H9 (cell line): ENCODE data around the gene PCDHB13. TPM values are rescaled to one million over a fixed set of nuclear protein-coding genes. Genes with fewer than 3 reads are reported as not detected.
"Not testable (repeated sequence)": the region's sequence is repeated elsewhere in the genome, so short reads cannot be mapped to it uniquely, and the experiment has no call there.

Source experiments
- DNase-seq: peaks from one replicate; pipeline ENCODE4 v3.0.0-alpha.2; 2017
- H2AFZ ChIP-seq: one replicate; pipeline ENCODE4 v1.6.1; 2013; ENCODE audit warnings: mild to moderate bottlenecking, low read length, control low read depth, moderate library complexity
- H2AK5ac ChIP-seq: 2 replicates; pipeline ENCODE4 v1.6.1; 2013; ENCODE audit warnings: low read length, control low read depth, mixed read lengths; ENCODE audit not compliant: insufficient read length
- H2BK120ac ChIP-seq: one replicate; pipeline ENCODE4 v1.6.1; 2013; ENCODE audit warnings: low read depth, mild to moderate bottlenecking, low read length, control low read depth, inconsistent platforms; ENCODE audit not compliant: poor library complexity, severe bottlenecking
- H2BK12ac ChIP-seq: 2 replicates; pipeline ENCODE4 v1.6.1; 2013; ENCODE audit warnings: low read length, control low read depth, mixed read lengths, low read depth; ENCODE audit not compliant: insufficient read length
- H2BK15ac ChIP-seq: 2 replicates; pipeline ENCODE4 v1.6.1; 2013; ENCODE audit warnings: low read depth, low read length, control low read depth
- H2BK20ac ChIP-seq: one replicate; pipeline ENCODE4 v1.6.1; 2013; ENCODE audit warnings: low read depth, mild to moderate bottlenecking, low read length, control low read depth, inconsistent platforms; ENCODE audit not compliant: poor library complexity, severe bottlenecking
- H2BK5ac ChIP-seq: 2 replicates; pipeline ENCODE4 v1.6.1; 2013; ENCODE audit warnings: low read length, control low read depth, mixed read lengths; ENCODE audit not compliant: insufficient read length
- H3K14ac ChIP-seq: 2 replicates; pipeline ENCODE4 v1.6.1; 2013; ENCODE audit warnings: low read length, control low read depth; ENCODE audit not compliant: insufficient read depth
- H3K18ac ChIP-seq: 2 replicates; pipeline ENCODE4 v1.6.1; 2013; ENCODE audit warnings: low read depth, mild to moderate bottlenecking, mixed read lengths, low read length, control low read depth; ENCODE audit not compliant: insufficient read length
- H3K23ac ChIP-seq: 2 replicates; pipeline ENCODE4 v1.6.1; 2013; ENCODE audit warnings: low read length, control low read depth, mixed read lengths, low read depth; ENCODE audit not compliant: insufficient read length
- H3K23me2 ChIP-seq: 2 replicates; pipeline ENCODE4 v1.6.1; 2013; ENCODE audit warnings: low read depth, mild to moderate bottlenecking, mixed read lengths, low read length, control low read depth; ENCODE audit not compliant: insufficient read length, poor library complexity, severe bottlenecking
- H3K27ac ChIP-seq: 2 replicates; pipeline ENCODE4 v1.5.1; 2013; ENCODE audit warnings: low read length, control low read depth, mixed read lengths, low read depth; ENCODE audit not compliant: insufficient read length
- H3K27me3 ChIP-seq: 2 replicates; pipeline ENCODE4 v1.6.1; 2013; ENCODE audit warnings: low read length, control low read depth, inconsistent platforms; ENCODE audit not compliant: insufficient read depth
- H3K4ac ChIP-seq: 2 replicates; pipeline ENCODE4 v1.6.1; 2013; ENCODE audit warnings: low read depth, mild to moderate bottlenecking, control low read depth, inconsistent platforms, low read length, moderate library complexity
- H3K4me1 ChIP-seq: 2 replicates; pipeline ENCODE4 v1.6.1; 2013; ENCODE audit warnings: low read length, control low read depth, inconsistent platforms; ENCODE audit not compliant: insufficient read depth
- H3K4me2 ChIP-seq: 2 replicates; pipeline ENCODE4 v1.6.1; 2013; ENCODE audit warnings: low read length, control low read depth, mixed read lengths; ENCODE audit not compliant: insufficient read length, insufficient read depth
- H3K56ac ChIP-seq: 2 replicates; pipeline ENCODE4 v1.6.1; 2013; ENCODE audit warnings: low read depth, mild to moderate bottlenecking, mixed read lengths, low read length, control low read depth; ENCODE audit not compliant: insufficient read length
- H3K79me1 ChIP-seq: 2 replicates; pipeline ENCODE4 v1.6.1; 2013; ENCODE audit warnings: low read depth, mild to moderate bottlenecking, moderate library complexity, low read length, control low read depth, inconsistent platforms; ENCODE audit not compliant: insufficient read depth, poor library complexity, severe bottlenecking
- H3K79me2 ChIP-seq: 2 replicates; pipeline ENCODE4 v1.6.1; 2013; ENCODE audit warnings: low read length, control low read depth, inconsistent platforms; ENCODE audit not compliant: insufficient read depth
- H3K9ac ChIP-seq: 2 replicates; pipeline ENCODE4 v1.6.1; 2013; ENCODE audit warnings: low read length, control low read depth, mixed read lengths; ENCODE audit not compliant: insufficient read length; ENCODE audit errors: extremely low read depth
- H3K9me3 ChIP-seq: one replicate; pipeline ENCODE4 v1.6.1; 2013; ENCODE audit warnings: low read depth, low read length, inconsistent platforms; ENCODE audit not compliant: control insufficient read depth
- H3T11ph ChIP-seq: one replicate; pipeline ENCODE4 v1.6.1; 2013; ENCODE audit warnings: mild to moderate bottlenecking, low read length, control low read depth, inconsistent platforms
- H4K20me1 ChIP-seq: one replicate; pipeline ENCODE4 v1.6.1; 2013; ENCODE audit not compliant: control insufficient read depth, insufficient read length, insufficient read depth
- H4K5ac ChIP-seq: 2 replicates; pipeline ENCODE4 v1.6.1; 2013; ENCODE audit warnings: low read depth, mild to moderate bottlenecking, mixed read lengths, low read length, control low read depth; ENCODE audit not compliant: insufficient read length
- H4K8ac ChIP-seq: replicated peaks from 2 replicates; pipeline ENCODE4 v1.6.1; 2013; ENCODE audit warnings: low read length, control low read depth, mixed read lengths, low read depth; ENCODE audit not compliant: insufficient read length
- H4K91ac ChIP-seq: 2 replicates; pipeline ENCODE4 v1.6.1; 2013; ENCODE audit warnings: low read depth, mild to moderate bottlenecking, moderate library complexity, mixed read lengths, low read length, control low read depth; ENCODE audit not compliant: insufficient read length
- H3K27ac Mint-ChIP-seq, 3 experiments: 2 replicates in 2 of 3; 3 replicates in 1 of 3; pipeline ENCODE4 v1.8.0; 2020 to 2021; ENCODE audit warnings: mixed read lengths in 3 of 3, mild to moderate bottlenecking in 1 of 3, moderate library complexity in 1 of 3
- H3K27me3 Mint-ChIP-seq: 2 replicates; pipeline ENCODE4 v1.8.0; 2021; ENCODE audit warnings: low read depth, mild to moderate bottlenecking, moderate library complexity, mixed read lengths
- H3K36me3 Mint-ChIP-seq, 3 experiments: 2 replicates in 2 of 3; 3 replicates in 1 of 3; pipeline ENCODE4 v1.8.0; 2020 to 2021; ENCODE audit warnings: low read depth in 3 of 3, mixed read lengths in 3 of 3; ENCODE audit not compliant: insufficient read depth in 1 of 3
- H3K4me1 Mint-ChIP-seq, 2 experiments: 2 replicates each; pipeline ENCODE4 v1.8.0; 2020; ENCODE audit warnings: mixed read lengths in 2 of 2
- H3K4me3 Mint-ChIP-seq, 2 experiments: 2 replicates in 1 of 2; 3 replicates in 1 of 2; pipeline ENCODE4 v1.8.0; 2020 to 2021; ENCODE audit warnings: mild to moderate bottlenecking in 2 of 2, mixed read lengths in 2 of 2, moderate library complexity in 1 of 2
- H3K9me3 Mint-ChIP-seq, 2 experiments: 2 replicates in 1 of 2; 3 replicates in 1 of 2; pipeline ENCODE4 v1.8.0; 2020; ENCODE audit warnings: mild to moderate bottlenecking in 2 of 2, mixed read lengths in 2 of 2, moderate library complexity in 1 of 2
- CTCF ChIP-seq: fragments of 200-600 bp; sonication (generic); conservative IDR thresholded peaks from 3 replicates; pipeline ENCODE4 v1.8.0; 2021; ENCODE audit warnings: antibody characterized with exemption, mild to moderate bottlenecking
- WGBS: extraction: QIAGEN DNeasy Blood & Tissue Kit; methylation state at CpG from one replicate; pipeline ENCODE4 v1.1.7; 2013; ENCODE audit warnings: missing lambda C conversion rate, low lambda C conversion rate, mixed read lengths; ENCODE audit not compliant: insufficient read length; ENCODE audit errors: extremely low coverage; 5-methylcytosine and 5-hydroxymethylcytosine counted together
- total RNA-seq: library from RNA; stranded (reverse); gene quantifications from 2 replicates; pipeline ENCODE4 v1.2.1, GENCODE V29; 2021

PCDHB13 gene
- total RNA-seq, 1 experiment from 2014 or later = 1.7 TPM

DNA sequence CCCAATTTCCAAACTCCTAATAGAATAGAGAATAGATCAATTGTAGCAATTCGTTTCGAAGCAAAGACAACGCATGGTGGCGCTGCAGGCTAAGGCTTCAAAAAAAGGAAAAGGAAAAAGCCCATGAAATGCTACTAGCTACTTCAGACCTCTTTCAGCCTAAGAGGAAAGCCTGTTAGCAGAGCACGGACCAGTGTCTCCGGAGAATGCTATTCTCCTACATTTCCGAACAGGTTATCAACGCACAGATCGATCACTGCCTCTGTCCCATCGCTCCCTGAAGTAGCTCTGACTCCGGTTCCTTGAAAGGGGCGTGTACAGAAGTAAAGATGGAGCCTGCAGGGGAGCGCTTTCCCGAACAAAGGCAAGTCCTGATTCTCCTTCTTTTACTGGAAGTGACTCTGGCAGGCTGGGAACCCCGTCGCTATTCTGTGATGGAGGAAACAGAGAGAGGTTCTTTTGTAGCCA, 31.6 kb downstream of the PCDHB13 start, which contains the start of gene PCDHB15:
Gene PCDHB15 (plus strand): TSS at position 146 of the 468 bp plus-strand sequence. CDS start 184 bp downstream, at position 330.
- Histone ChIP-seq H3K4ac (no peak within 1 kb of the TSS), H2BK12ac (no peak within 1 kb of the TSS), H3K23ac (no peak within 1 kb of the TSS), H3K4me1 (no peaks in the 10 kb centered on the region), H2BK15ac (no peak within 1 kb of the TSS), H4K91ac (no peak within 1 kb of the TSS), H4K8ac (no peak within 1 kb of the TSS), H3K56ac (no peak within 1 kb of the TSS), H3T11ph (no peak within 1 kb of the TSS), H3K4me2 (peak within 1 kb of the TSS; percentile 53), H3K23me2 (peaks cover 4% of the 10 kb centered on the region), H3K9me3 (peaks cover 5% of the 10 kb centered on the region), H3K27ac (no peak within 1 kb of the TSS), H2AK5ac (no peak within 1 kb of the TSS), H2BK5ac (no peak within 1 kb of the TSS), H3K27me3 (no peaks in the 10 kb centered on the region), H3K79me1 (no peaks in the 10 kb centered on the region), H3K79me2 (no peaks in the 10 kb centered on the region), H3K18ac (peak within 1 kb of the TSS; percentile 76), H4K20me1 (no peaks in the 10 kb centered on the region), H3K14ac (peak within 1 kb of the TSS; percentile 68; the same call in 1 of the 2 replicates), H4K5ac (no peak within 1 kb of the TSS), H2BK120ac (no peak within 1 kb of the TSS), H2BK20ac (no peak within 1 kb of the TSS), H2AFZ (peak within 1 kb of the TSS; percentile 41), H3K9ac (no peak within 1 kb of the TSS)
- H3K4me3 Mint-ChIP-seq = peak within 1 kb of the TSS; percentile 58 to 71; a peak in 4 of 5 replicates
- TF ChIP-seq CTCF = peak; percentile 87
- peaks cover 19 to 61% (median 32%) of the 10 kb centered on the region in 3 experiments for H3K36me3 Mint-ChIP-seq
- DNase-seq = peak; percentile 65
- no peaks in the 10 kb centered on the region for H3K27me3 Mint-ChIP-seq
- peaks cover 66 to 81% of the 10 kb centered on the region in 2 experiments for H3K9me3 Mint-ChIP-seq
- H3K27ac Mint-ChIP-seq = peak within 1 kb of the TSS in 2 of 3 experiments; percentile 52 to 80; a peak in 4 of 7 replicates
- H3K4me1 Mint-ChIP-seq = peaks cover 0 to 13% of the 10 kb centered on the region in 2 experiments; a peak in 2 of 4 replicates
- no CpG with 5 or more reads among the region's 16 CpGs for WGBS

DNA sequence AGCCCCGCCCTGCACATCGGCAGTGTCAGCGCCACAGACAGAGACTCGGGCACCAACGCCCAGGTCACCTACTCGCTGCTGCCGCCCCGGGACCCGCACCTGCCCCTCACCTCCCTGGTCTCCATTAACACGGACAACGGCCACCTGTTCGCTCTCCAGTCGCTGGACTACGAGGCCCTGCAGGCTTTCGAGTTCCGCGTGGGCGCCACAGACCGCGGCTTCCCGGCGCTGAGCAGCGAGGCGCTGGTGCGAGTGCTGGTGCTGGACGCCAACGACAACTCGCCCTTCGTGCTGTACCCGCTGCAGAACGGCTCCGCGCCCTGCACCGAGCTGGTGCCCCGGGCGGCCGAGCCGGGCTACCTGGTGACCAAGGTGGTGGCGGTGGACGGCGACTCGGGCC, 33.3 kb downstream of the PCDHB13 start:
- peaks cover 61 to 76% of the 10 kb centered on the region in 2 experiments for H3K9me3 Mint-ChIP-seq
- WGBS = no CpG with 5 or more reads among the region's 42 CpGs
- not testable (repeated sequence) for H3K23me2 ChIP-seq, H3K9me3 ChIP-seq, H2BK12ac ChIP-seq, H3K18ac ChIP-seq, H3T11ph ChIP-seq, H3K23ac ChIP-seq, H2BK5ac ChIP-seq, H2BK15ac ChIP-seq, H4K8ac ChIP-seq, H3K27ac Mint-ChIP-seq, DNase-seq, H3K79me2 ChIP-seq, H3K27ac ChIP-seq, H3K4me2 ChIP-seq, H3K27me3 Mint-ChIP-seq, H2AK5ac ChIP-seq, H3K27me3 ChIP-seq, H3K9ac ChIP-seq, H4K5ac ChIP-seq, H2BK20ac ChIP-seq, H4K91ac ChIP-seq, H2AFZ ChIP-seq, H3K79me1 ChIP-seq, H2BK120ac ChIP-seq, H3K14ac ChIP-seq, H3K4me1 ChIP-seq, H3K4ac ChIP-seq, H3K56ac ChIP-seq, H4K20me1 ChIP-seq, H3K4me3 Mint-ChIP-seq
- H3K4me1 Mint-ChIP-seq = peaks cover 0 to 15% of the 10 kb centered on the region in 2 experiments; a peak in 2 of 4 replicates
- peaks cover 19 to 59% (median 33%) of the 10 kb centered on the region in 3 experiments for H3K36me3 Mint-ChIP-seq
